ENCODE measurements around the gene RPRD1B.

GRCh38 chr20:38085026-38085425 is 51.5 kb downstream of the RPRD1B start:
- no peak for TF ChIP-seq CTCF (conservative IDR thresholded peaks at IDR 0.05; ENCODE audit: low read depth, low read length)
- no peak for TF ChIP-seq EZH2 (IDR thresholded peaks at IDR 0.05; ENCODE audit: low read length, unreplicated experiment)
